HEK293T (cell line): ENCODE data around the gene RYR3.

ENCODE experiments used
- BHLHE40 ChIP-seq: fragments of 450-650 bp; IDR thresholded peaks from 2 replicates; pipeline ENCODE4 v1.6.1; 2016; ENCODE audit warnings: mild to moderate bottlenecking, moderate library complexity, borderline replicate concordance
- CTBP1 ChIP-seq: fragments of 450-650 bp; IDR thresholded peaks from 2 replicates; pipeline ENCODE4 v1.6.1; 2016; ENCODE audit warnings: borderline replicate concordance
- ELF4 ChIP-seq: fragments of 450-650 bp; IDR thresholded peaks from 2 replicates; pipeline ENCODE4 v1.6.1; 2017; ENCODE audit warnings: antibody characterized with exemption
- FOXA1 ChIP-seq: fragments of 450-650 bp; IDR thresholded peaks from 2 replicates; pipeline ENCODE4 v1.6.1; 2016; ENCODE audit warnings: mild to moderate bottlenecking
- FOXK2 ChIP-seq: fragments of 450-650 bp; IDR thresholded peaks from 2 replicates; pipeline ENCODE4 v1.6.1; 2016; ENCODE audit warnings: mild to moderate bottlenecking
- FOXM1 ChIP-seq: fragments of 450-650 bp; IDR thresholded peaks from 2 replicates; pipeline ENCODE4 v1.6.1; 2017; ENCODE audit warnings: mild to moderate bottlenecking, borderline replicate concordance
- LEF1 ChIP-seq: fragments of 450-650 bp; IDR thresholded peaks from 2 replicates; pipeline ENCODE4 v1.6.1; 2017; ENCODE audit warnings: mild to moderate bottlenecking, borderline replicate concordance
- NFRKB ChIP-seq: fragments of 450-650 bp; IDR thresholded peaks from 2 replicates; pipeline ENCODE4 v1.6.1; 2016; ENCODE audit warnings: mild to moderate bottlenecking, moderate library complexity
- PKNOX1 ChIP-seq: fragments of 450-650 bp; IDR thresholded peaks from 2 replicates; pipeline ENCODE4 v1.6.1; 2016
- SP1 ChIP-seq: fragments of 450-650 bp; IDR thresholded peaks from 2 replicates; pipeline ENCODE4 v1.6.1; 2017
- SUZ12 ChIP-seq: fragments of 450-650 bp; IDR thresholded peaks from 2 replicates; pipeline ENCODE4 v1.6.1; 2016; ENCODE audit warnings: mild to moderate bottlenecking
- TARDBP ChIP-seq: fragments of 450-650 bp; IDR thresholded peaks from 2 replicates; pipeline ENCODE4 v1.6.1; 2016
- ZNF384 ChIP-seq: fragments of 450-650 bp; IDR thresholded peaks from 2 replicates; pipeline ENCODE4 v1.6.1; 2016

GRCh38 chr15:33788906-33789540, 478.3 kb downstream of the RYR3 start:
- TF ChIP-seq ZNF384 = no peak
- TF ChIP-seq FOXM1 = no peak
- TF ChIP-seq SUZ12 = no peak
- no peak for TF ChIP-seq TARDBP
- no peak for TF ChIP-seq FOXA1
- TF ChIP-seq NFRKB = no peak
- no peak for TF ChIP-seq BHLHE40
- TF ChIP-seq SP1 = no peak
- TF ChIP-seq ELF4 = no peak
- no peak for TF ChIP-seq CTBP1
- no peak for TF ChIP-seq LEF1
- no peak for TF ChIP-seq PKNOX1
- no peak for TF ChIP-seq FOXK2
